Activated CD4-positive, alpha-beta T cell treated with anti-CD3 and anti-CD28 coated beads, Interleukin-10, Interleukin-2, amounts not matched to agents 100 ng/mL and 50 ng/mL, durations not matched to agents 16 hours and 8 hours (primary cell): ENCODE results near the gene DGCR6.
"Not testable (repeated sequence)": the region's sequence is repeated elsewhere in the genome, so short reads cannot be mapped to it uniquely, and the experiment has no call there.

Experiments
- DNase-seq: peaks from one replicate; pipeline ENCODE4 v3.0.0-alpha.2; 2020

Gene DGCR6

GRCh38 chr22:18905540-18906409 lies at the start of gene DGCR6:
DGCR6 (plus strand) TSS chr22:18906320; CDS start chr22:18906375, 55 bp downstream.
- no peak for DNase-seq

GRCh38 chr22:18859314-18859713 lies 46.8 kb upstream of the DGCR6 start:
- DNase-seq, result not testable (repeated sequence)

GRCh38 chr22:18881260-18881659 lies 24.9 kb upstream of the DGCR6 start:
- peak; percentile 1 for DNase-seq

GRCh38 chr22:18884465-18884864 lies 21.7 kb upstream of the DGCR6 start:
- not testable (repeated sequence) for DNase-seq

GRCh38 chr22:18888115-18888514 lies 18.0 kb upstream of the DGCR6 start:
- no peak for DNase-seq

- not testable (repeated sequence) for DNase-seq
Measured at GRCh38 chr22:18890510-18891192, 15.5 kb upstream of the DGCR6 start.

GRCh38 chr22:18893775-18894174 lies 12.3 kb upstream of the DGCR6 start:
- DNase-seq, result not testable (repeated sequence)

- not testable (repeated sequence) for DNase-seq
Measured at GRCh38 chr22:18896037-18896657, 10.0 kb upstream of the DGCR6 start.

- not testable (repeated sequence) for DNase-seq
Measured at GRCh38 chr22:18906410-18906745, 258 bp downstream of the DGCR6 start.

GRCh38 chr22:18906896-18907295 lies 776 bp downstream of the DGCR6 start:
- no peak for DNase-seq

- no peak for DNase-seq
Measured at GRCh38 chr22:18909556-18909955, 3.4 kb downstream of the DGCR6 start.

GRCh38 chr22:18911535-18911934 lies 5.4 kb downstream of the DGCR6 start:
- not testable (repeated sequence) for DNase-seq

GRCh38 chr22:18912264-18912946 lies 6.3 kb downstream of the DGCR6 start:
- DNase-seq, result not testable (repeated sequence)

- DNase-seq, result not testable (repeated sequence)
Measured at GRCh38 chr22:18914558-18914957, 8.4 kb downstream of the DGCR6 start.

- DNase-seq, result not testable (repeated sequence)
Measured at GRCh38 chr22:18915550-18915949, 9.4 kb downstream of the DGCR6 start.

GRCh38 chr22:18917818-18918217 lies 11.7 kb downstream of the DGCR6 start:
- not testable (repeated sequence) for DNase-seq

GRCh38 chr22:18920257-18920902 lies 14.3 kb downstream of the DGCR6 start:
- DNase-seq, result not testable (repeated sequence)

- DNase-seq, result no peak
Measured at GRCh38 chr22:18925368-18926064, 19.4 kb downstream of the DGCR6 start.

GRCh38 chr22:18927020-18927419 lies 20.9 kb downstream of the DGCR6 start:
- DNase-seq, result no peak

GRCh38 chr22:18927573-18927972 lies 21.5 kb downstream of the DGCR6 start:
- DNase-seq, result no peak

GRCh38 chr22:18929459-18929858 lies 23.3 kb downstream of the DGCR6 start:
- no peak for DNase-seq
